ENCODE data around the gene ABLIM1. TPM values are rescaled to one million over a fixed set of nuclear protein-coding genes. Genes with fewer than 3 reads are reported as not detected.

ABLIM1 gene
- total RNA-seq, 4 donors from 2014 or later, result 122 to 257 (median 138) TPM

GRCh38 chr10:114571316-114571999 is 86.6 kb downstream of the ABLIM1 start:
- no peak for ATAC-seq (ENCODE audit: low FRiP score)
- DNase-seq (ENCODE audit: low spot score), result no peak
- TF ChIP-seq, protein P1, sequence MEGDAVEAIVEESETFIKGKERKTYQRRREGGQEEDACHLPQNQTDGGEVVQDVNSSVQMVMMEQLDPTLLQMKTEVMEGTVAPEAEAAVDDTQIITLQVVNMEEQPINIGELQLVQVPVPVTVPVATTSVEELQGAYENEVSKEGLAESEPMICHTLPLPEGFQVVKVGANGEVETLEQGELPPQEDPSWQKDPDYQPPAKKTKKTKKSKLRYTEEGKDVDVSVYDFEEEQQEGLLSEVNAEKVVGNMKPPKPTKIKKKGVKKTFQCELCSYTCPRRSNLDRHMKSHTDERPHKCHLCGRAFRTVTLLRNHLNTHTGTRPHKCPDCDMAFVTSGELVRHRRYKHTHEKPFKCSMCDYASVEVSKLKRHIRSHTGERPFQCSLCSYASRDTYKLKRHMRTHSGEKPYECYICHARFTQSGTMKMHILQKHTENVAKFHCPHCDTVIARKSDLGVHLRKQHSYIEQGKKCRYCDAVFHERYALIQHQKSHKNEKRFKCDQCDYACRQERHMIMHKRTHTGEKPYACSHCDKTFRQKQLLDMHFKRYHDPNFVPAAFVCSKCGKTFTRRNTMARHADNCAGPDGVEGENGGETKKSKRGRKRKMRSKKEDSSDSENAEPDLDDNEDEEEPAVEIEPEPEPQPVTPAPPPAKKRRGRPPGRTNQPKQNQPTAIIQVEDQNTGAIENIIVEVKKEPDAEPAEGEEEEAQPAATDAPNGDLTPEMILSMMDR (IDR thresholded peaks at IDR 0.05), result no peak

DNA sequence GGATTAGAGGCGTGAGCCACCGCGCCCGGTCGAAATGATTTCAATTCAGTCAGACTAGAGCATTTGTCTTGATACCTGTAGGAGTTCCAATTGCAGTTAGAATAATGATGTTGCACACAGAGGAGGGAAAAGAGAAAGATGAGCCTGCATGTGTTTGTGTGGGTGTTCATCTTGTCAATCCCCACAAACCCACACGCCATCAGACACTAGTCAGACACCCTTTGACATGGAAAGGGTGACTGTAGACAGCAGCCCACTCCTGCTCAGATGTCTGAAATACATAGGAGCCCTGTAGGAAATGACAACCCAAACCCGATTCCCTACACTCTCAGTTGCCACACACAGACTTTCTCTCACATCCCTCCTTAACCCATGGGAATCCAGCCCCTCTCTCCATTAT is 92.0 kb downstream of the ABLIM1 start:
- DNase-seq (ENCODE audit: low spot score) (no peak), ATAC-seq (ENCODE audit: low FRiP score) (no peak)
- TF ChIP-seq, protein P1 (IDR thresholded peaks at IDR 0.05), result no peak

DNA sequence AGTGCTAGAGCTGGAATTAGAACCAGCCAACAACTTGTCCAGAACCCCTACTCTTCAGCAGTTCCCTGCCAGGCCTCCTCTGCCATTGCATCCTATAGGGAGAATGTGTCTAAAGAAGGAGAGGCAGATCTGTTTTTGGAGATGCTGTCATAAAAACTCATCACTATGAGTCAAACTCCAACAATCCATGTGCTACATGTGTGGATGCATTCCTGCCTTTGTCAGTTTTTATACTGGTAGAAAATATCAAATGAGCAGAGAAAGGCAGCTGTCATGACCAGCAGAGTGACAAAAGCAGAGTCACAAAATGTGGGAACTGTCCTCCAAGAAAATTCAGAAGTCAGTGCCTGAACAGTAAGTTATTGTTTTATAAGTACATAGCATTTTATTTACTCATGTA is 93.0 kb downstream of the ABLIM1 start:
- TF ChIP-seq, protein P1 (IDR thresholded peaks at IDR 0.05), result no peak
- DNase-seq (ENCODE audit: low spot score) (no peak), ATAC-seq (ENCODE audit: low FRiP score) (no peak)

DNA sequence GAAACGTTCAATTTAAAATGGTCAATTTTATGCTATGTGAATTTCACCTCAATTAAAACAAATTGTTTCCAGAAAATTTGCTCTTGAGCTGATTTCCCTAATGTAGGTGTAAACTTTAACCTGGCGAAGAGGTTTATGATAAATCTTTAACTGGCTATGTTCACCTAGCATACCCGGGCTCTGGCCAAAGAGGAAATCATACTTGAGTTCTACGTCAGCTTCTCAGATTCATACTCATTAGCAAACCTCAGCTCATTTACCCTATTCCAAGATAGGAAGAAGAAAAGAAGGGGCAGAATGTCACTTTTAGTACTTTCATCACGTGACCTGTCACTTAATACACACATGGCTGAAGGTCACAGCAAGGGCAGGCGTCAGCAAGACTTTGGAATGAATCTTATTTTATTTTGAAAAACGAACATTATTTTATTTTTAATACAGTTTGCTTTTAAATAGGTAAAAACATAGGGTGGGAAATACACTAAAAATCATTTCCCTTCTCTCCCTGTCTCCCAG is 97.0 kb downstream of the ABLIM1 start:
- no peak for ATAC-seq (ENCODE audit: low FRiP score)
- TF ChIP-seq, protein P1 (IDR thresholded peaks at IDR 0.05), result no peak

GRCh38 chr10:114560144-114560543 is 97.9 kb downstream of the ABLIM1 start:
- no peak for ATAC-seq (ENCODE audit: low FRiP score)
- no peak for DNase-seq (ENCODE audit: low spot score)
- TF ChIP-seq, protein P1 (IDR thresholded peaks at IDR 0.05), result no peak

More for the DNA sequence above, 97.0 kb downstream of the ABLIM1 start:
- no peak for DNase-seq (ENCODE audit: low spot score)

DNA sequence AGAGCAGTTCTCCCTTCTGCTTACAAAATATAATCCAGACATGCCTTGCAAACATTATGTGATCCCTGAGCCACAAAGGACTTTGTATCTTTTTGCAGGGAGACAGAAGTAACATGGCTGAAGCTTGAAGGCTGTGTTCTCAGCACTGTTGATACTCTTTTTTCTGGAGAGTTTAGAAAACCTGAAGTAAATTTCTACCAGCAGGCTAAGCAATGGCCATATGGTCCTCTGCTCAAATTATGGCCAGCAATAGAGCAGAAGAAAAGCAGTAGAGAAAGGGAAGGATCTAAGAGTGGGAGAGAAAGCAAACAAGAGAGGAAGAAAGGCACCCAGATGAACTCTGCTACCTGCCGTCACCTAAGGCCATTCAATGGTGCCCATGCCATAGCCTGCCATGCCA is 98.4 kb downstream of the ABLIM1 start:
- TF ChIP-seq, protein P1 (IDR thresholded peaks at IDR 0.05), result no peak
- ATAC-seq (ENCODE audit: low FRiP score) (no peak), DNase-seq (ENCODE audit: low spot score) (no peak)

GRCh38 chr10:114557854-114558253 is 100.2 kb downstream of the ABLIM1 start:
- ATAC-seq (ENCODE audit: low FRiP score) (no peak), DNase-seq (ENCODE audit: low spot score) (no peak)
- TF ChIP-seq, protein P1 (IDR thresholded peaks at IDR 0.05), result no peak

All from omental fat pad (tissue), 4 donors.